ENCODE results near the gene GPANK1. TPM values are rescaled to one million over a fixed set of nuclear protein-coding genes. Genes with fewer than 3 reads are reported as not detected.

GPANK1 gene
- total and polyA plus RNA-seq, 2 of the 13 experiments (the other 11 are each of a cell fraction or from before 2014, with no cell fraction given): 15.4 to 22.8 TPM

- TF ChIP-seq, protein P1, sequence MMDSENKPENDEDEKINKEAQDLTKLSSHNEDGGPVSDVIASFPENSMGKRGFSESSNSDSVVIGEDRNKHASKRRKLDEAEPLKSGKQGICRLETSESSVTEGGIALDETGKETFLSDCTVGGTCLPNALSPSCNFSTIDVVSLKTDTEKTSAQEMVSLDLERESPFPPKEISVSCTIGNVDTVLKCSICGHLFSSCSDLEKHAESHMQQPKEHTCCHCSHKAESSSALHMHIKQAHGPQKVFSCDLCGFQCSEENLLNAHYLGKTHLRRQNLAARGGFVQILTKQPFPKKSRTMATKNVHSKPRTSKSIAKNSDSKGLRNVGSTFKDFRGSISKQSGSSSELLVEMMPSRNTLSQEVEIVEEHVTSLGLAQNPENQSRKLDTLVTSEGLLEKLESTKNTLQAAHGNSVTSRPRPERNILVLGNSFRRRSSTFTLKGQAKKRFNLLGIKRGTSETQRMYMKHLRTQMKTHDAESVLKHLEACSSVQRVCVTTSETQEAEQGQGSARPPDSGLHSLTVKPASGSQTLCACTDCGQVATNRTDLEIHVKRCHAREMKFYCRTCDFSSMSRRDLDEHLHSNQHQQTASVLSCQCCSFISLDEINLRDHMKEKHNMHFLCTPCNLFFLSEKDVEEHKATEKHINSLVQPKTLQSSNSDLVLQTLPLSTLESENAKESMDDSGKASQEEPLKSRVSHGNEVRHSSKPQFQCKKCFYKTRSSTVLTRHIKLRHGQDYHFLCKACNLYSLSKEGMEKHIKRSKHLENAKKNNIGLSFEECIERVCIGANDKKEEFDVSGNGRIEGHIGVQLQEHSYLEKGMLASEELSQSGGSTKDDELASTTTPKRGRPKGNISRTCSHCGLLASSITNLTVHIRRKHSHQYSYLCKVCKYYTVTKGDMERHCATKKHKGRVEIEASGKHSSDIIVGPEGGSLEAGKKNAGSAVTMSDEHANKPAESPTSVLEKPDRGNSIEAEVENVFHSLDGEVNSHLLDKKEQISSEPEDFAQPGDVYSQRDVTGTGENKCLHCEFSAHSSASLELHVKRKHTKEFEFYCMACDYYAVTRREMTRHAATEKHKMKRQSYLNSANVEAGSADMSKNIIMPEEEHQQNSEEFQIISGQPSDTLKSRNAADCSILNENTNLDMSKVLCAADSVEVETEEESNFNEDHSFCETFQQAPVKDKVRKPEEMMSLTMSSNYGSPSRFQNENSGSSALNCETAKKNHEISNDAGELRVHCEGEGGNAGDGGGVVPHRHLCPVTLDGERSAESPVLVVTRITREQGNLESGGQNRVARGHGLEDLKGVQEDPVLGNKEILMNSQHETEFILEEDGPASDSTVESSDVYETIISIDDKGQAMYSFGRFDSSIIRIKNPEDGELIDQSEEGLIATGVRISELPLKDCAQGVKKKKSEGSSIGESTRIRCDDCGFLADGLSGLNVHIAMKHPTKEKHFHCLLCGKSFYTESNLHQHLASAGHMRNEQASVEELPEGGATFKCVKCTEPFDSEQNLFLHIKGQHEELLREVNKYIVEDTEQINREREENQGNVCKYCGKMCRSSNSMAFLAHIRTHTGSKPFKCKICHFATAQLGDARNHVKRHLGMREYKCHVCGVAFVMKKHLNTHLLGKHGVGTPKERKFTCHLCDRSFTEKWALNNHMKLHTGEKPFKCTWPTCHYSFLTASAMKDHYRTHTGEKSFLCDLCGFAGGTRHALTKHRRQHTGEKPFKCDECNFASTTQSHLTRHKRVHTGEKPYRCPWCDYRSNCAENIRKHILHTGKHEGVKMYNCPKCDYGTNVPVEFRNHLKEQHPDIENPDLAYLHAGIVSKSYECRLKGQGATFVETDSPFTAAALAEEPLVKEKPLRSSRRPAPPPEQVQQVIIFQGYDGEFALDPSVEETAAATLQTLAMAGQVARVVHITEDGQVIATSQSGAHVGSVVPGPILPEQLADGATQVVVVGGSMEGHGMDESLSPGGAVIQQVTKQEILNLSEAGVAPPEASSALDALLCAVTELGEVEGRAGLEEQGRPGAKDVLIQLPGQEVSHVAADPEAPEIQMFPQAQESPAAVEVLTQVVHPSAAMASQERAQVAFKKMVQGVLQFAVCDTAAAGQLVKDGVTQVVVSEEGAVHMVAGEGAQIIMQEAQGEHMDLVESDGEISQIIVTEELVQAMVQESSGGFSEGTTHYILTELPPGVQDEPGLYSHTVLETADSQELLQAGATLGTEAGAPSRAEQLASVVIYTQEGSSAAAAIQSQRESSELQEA (CRISPR knock-in tag; IDR thresholded peaks at IDR 0.05; ENCODE audit: not compliant biosample characterization): no peak
- TF ChIP-seq ZNF879 (CRISPR knock-in tag; IDR thresholded peaks at IDR 0.05) (0 out of 2 replicates have a peak, but pooled peaks have one; percentile 68), ZBTB20 (CRISPR knock-in tag; IDR thresholded peaks at IDR 0.05; ENCODE audit: borderline replicate concordance, low read depth) (peak; percentile 61; the same call in 1 of the 2 replicates), ZNF841 (CRISPR knock-in tag; IDR thresholded peaks at IDR 0.05; ENCODE audit: borderline replicate concordance) (no peak), ZNF784 (CRISPR knock-in tag; IDR thresholded peaks at IDR 0.05; ENCODE audit: borderline replicate concordance) (0 out of 2 replicates have a peak, but pooled peaks have one; percentile 22), ZKSCAN8 (CRISPR knock-in tag; IDR thresholded peaks at IDR 0.05; ENCODE audit: borderline replicate concordance) (peak; percentile 79; the same call in 1 of the 2 replicates), ZNF713 (CRISPR knock-in tag; IDR thresholded peaks at IDR 0.05) (0 out of 2 replicates have a peak, but pooled peaks have one; percentile 50), DNMT1 (CRISPR knock-in tag; IDR thresholded peaks at IDR 0.05) (no peak), ZNF639 (CRISPR knock-in tag; conservative IDR thresholded peaks at IDR 0.05) (peak; percentile 80; the same call in 1 of the 2 replicates), ZNF343 (CRISPR knock-in tag; IDR thresholded peaks at IDR 0.05) (peak; percentile 85; the same call in 1 of the 2 replicates)
Measured at GRCh38 chr6:31702819-31703716, 38.3 kb upstream of the GPANK1 start, which contains the start of gene ABHD16A (continued).

All from HepG2 (cell line).